H1 (cell line): ENCODE measurements around the gene PPP1CC. TPM values are rescaled to one million over a fixed set of nuclear protein-coding genes. Genes with fewer than 3 reads are reported as not detected.

Experiments
- CTCF ChIA-PET: fragments of 300-600 bp; sonication (Branson Sonifier 250); formaldehyde crosslinking; loops from one replicate; lab custom pipeline; 2021; ENCODE audit not compliant: partially characterized antibody; lab: Charles Lee
- POLR2A ChIA-PET: fragments of 300-600 bp; sonication (Branson Sonifier 250); formaldehyde crosslinking; loops from one replicate; lab custom pipeline; 2021; ENCODE audit warnings: inconsistent platforms; ENCODE audit not compliant: partially characterized antibody; lab: Charles Lee
- DNase-seq, 2 experiments: peaks; one replicate each; pipeline versions ENCODE4 v3.0.0 to v3.0.0-alpha.2; 2010 to 2022; ENCODE audit warnings: low spot score in 2 of 2, low read depth in 1 of 2, mixed read lengths in 1 of 2
- FAIRE-seq: peaks from 2 replicates; lab custom pipeline; 2011; peaks lifted over from hg19 to GRCh38; lab: Jason Lieb, UNC
- H2AFZ ChIP-seq: 2 replicates; pipeline ENCODE4 v1.8.1; 2012; ENCODE audit warnings: low read length, inconsistent platforms
- H2AK5ac ChIP-seq: 2 replicates; pipeline ENCODE4 v1.6.1; 2013; ENCODE audit warnings: low read depth, low read length
- H2BK120ac ChIP-seq: replicated peaks from 2 replicates; pipeline ENCODE3; 2013; ENCODE audit warnings: low read depth, low read length, inconsistent platforms
- H2BK12ac ChIP-seq: 2 replicates; pipeline ENCODE4 v1.6.1; 2013; ENCODE audit warnings: low read depth, low read length
- H2BK15ac ChIP-seq: 2 replicates; pipeline ENCODE4 v1.6.1; 2013; ENCODE audit warnings: low read length
- H2BK20ac ChIP-seq: 2 replicates; pipeline ENCODE4 v1.6.1; 2013; ENCODE audit warnings: low read length
- H2BK5ac ChIP-seq: 2 replicates; pipeline ENCODE4 v1.6.1; 2013; ENCODE audit warnings: low read depth, low read length
- H3K14ac ChIP-seq: 2 replicates; pipeline ENCODE4 v1.6.1; 2013; ENCODE audit warnings: inconsistent platforms; ENCODE audit not compliant: insufficient read length
- H3K18ac ChIP-seq: 2 replicates; pipeline ENCODE4 v1.6.1; 2013; ENCODE audit warnings: low read length; ENCODE audit errors: extremely low read depth
- H3K23ac ChIP-seq: 2 replicates; pipeline ENCODE4 v1.6.1; 2013; ENCODE audit warnings: inconsistent platforms; ENCODE audit not compliant: insufficient read length
- H3K23me2 ChIP-seq: 2 replicates; pipeline ENCODE4 v1.6.1; 2013; ENCODE audit warnings: low read depth, low read length
- H3K27ac ChIP-seq: 2 replicates; pipeline ENCODE4 v1.6.1; 2011; ENCODE audit warnings: low read depth, low read length, inconsistent platforms
- H3K27me3 ChIP-seq, 4 experiments: replicated peaks in 1 of 4; 1 replicate in 1 of 4; 2 replicates in 3 of 4; pipeline versions ENCODE4 v1.6.1 to v1.8.1; 2011 to 2013; ENCODE audit warnings: low read length in 3 of 4, mild to moderate bottlenecking in 3 of 4, inconsistent platforms in 2 of 4, mixed read lengths in 2 of 4, moderate library complexity in 1 of 4; ENCODE audit not compliant: control insufficient read depth in 3 of 4, insufficient read depth in 3 of 4; ENCODE audit errors: extremely low read depth in 1 of 4
- H3K36me3 ChIP-seq, 4 experiments: 2 replicates each; pipeline versions ENCODE4 v1.6.1 to v1.8.1; 2011 to 2013; ENCODE audit warnings: mild to moderate bottlenecking in 4 of 4, low read length in 3 of 4, moderate library complexity in 2 of 4, control low read depth in 1 of 4, inconsistent platforms in 1 of 4; ENCODE audit not compliant: insufficient read depth in 4 of 4, control insufficient read depth in 2 of 4
- H3K4ac ChIP-seq: replicated peaks from 2 replicates; pipeline ENCODE3; 2013; ENCODE audit warnings: low read length, low read depth, mixed read lengths, inconsistent platforms; ENCODE audit not compliant: insufficient read length
- H3K4me1 ChIP-seq, 4 experiments: replicated peaks in 1 of 4; 1 replicate in 1 of 4; 2 replicates in 3 of 4; pipeline versions ENCODE4 v1.6.1 to v1.8.1; 2011 to 2013; ENCODE audit warnings: low read length in 3 of 4, inconsistent platforms in 2 of 4, mixed read lengths in 1 of 4; ENCODE audit not compliant: insufficient read depth in 4 of 4, control insufficient read depth in 3 of 4
- H3K4me2 ChIP-seq, 2 experiments: 2 replicates each; pipeline versions ENCODE4 v1.6.1 to v1.8.1; 2011 to 2013; ENCODE audit warnings: low read depth in 2 of 2, low read length in 2 of 2, control low read depth in 1 of 2, inconsistent platforms in 1 of 2, mild to moderate bottlenecking in 1 of 2; ENCODE audit not compliant: insufficient read depth in 1 of 2
- H3K4me3 ChIP-seq, 4 experiments: fragments of 200-600, 300-600 bp in 1 of 4; sonication (generic), shearing (Covaris generic), sonication (Bioruptor Twin) in 1 of 4; 2 replicates each; pipeline versions ENCODE4 v1.5.1 to v1.8.1; 2011 to 2016; ENCODE audit warnings: low read length in 4 of 4, low read depth in 3 of 4, control low read depth in 2 of 4, inconsistent platforms in 2 of 4, mild to moderate bottlenecking in 2 of 4, mixed read lengths in 1 of 4, moderate library complexity in 1 of 4; ENCODE audit not compliant: insufficient read depth in 2 of 4; ENCODE audit errors: extremely low read depth in 1 of 4
- H3K56ac ChIP-seq: replicated peaks from 2 replicates; pipeline ENCODE3; 2013; ENCODE audit warnings: low read depth, mild to moderate bottlenecking, mixed read lengths, low read length, inconsistent platforms; ENCODE audit not compliant: insufficient read length
- H3K79me1 ChIP-seq: 2 replicates; pipeline ENCODE4 v1.6.1; 2013; ENCODE audit warnings: low read depth, low read length, control low read depth
- H3K79me2 ChIP-seq, 2 experiments: 2 replicates each; pipeline versions ENCODE4 v1.6.1 to v1.8.1; 2012 to 2013; ENCODE audit warnings: low read length in 2 of 2, mild to moderate bottlenecking in 2 of 2, inconsistent platforms in 1 of 2; ENCODE audit not compliant: insufficient read depth in 2 of 2, control insufficient read depth in 1 of 2
- H3K9ac ChIP-seq, 4 experiments: replicated peaks in 1 of 4; 1 replicate in 1 of 4; 2 replicates in 3 of 4; pipeline versions ENCODE4 v1.6.1 to v1.8.1; 2011 to 2013; ENCODE audit warnings: low read depth in 3 of 4, low read length in 3 of 4, control low read depth in 2 of 4, mild to moderate bottlenecking in 2 of 4, moderate library complexity in 2 of 4, inconsistent platforms in 1 of 4; ENCODE audit errors: extremely low read depth in 1 of 4
- H3K9me3 ChIP-seq, 2 experiments: 2 replicates each; pipeline versions ENCODE4 v1.6.1 to v1.8.1; 2012 to 2013; ENCODE audit warnings: mild to moderate bottlenecking in 2 of 2, moderate library complexity in 2 of 2, control low read depth in 1 of 2, inconsistent platforms in 1 of 2, low read depth in 1 of 2, low read length in 1 of 2, mixed read lengths in 1 of 2; ENCODE audit not compliant: insufficient read depth in 2 of 2
- H4K20me1 ChIP-seq, 2 experiments: replicated peaks in 1 of 2; 2 replicates each; pipeline versions ENCODE3 to v1.8.1; 2011 to 2013; ENCODE audit warnings: inconsistent platforms in 2 of 2, low read length in 2 of 2, mild to moderate bottlenecking in 1 of 2; ENCODE audit not compliant: insufficient read depth in 2 of 2, control insufficient read depth in 1 of 2
- H4K5ac ChIP-seq: 2 replicates; pipeline ENCODE4 v1.6.1; 2013; ENCODE audit warnings: low read length, low read depth, mixed read lengths, inconsistent platforms; ENCODE audit not compliant: insufficient read length
- H4K8ac ChIP-seq: 2 replicates; pipeline ENCODE4 v1.8.0; 2013; ENCODE audit warnings: mild to moderate bottlenecking, moderate library complexity, low read length, inconsistent platforms; ENCODE audit not compliant: insufficient read depth; ENCODE audit errors: extremely low read depth
- H4K91ac ChIP-seq: replicated peaks from 2 replicates; pipeline ENCODE3; 2013; ENCODE audit warnings: low read length, mixed read lengths, inconsistent platforms; ENCODE audit not compliant: insufficient read length
- ASH2L ChIP-seq: fragments of 200-600, 300-600 bp; sonication (generic); IDR thresholded peaks from one replicate; pipeline ENCODE4 v1.7.1; 2017; ENCODE audit warnings: low read length
- CTCF ChIP-seq, 3 experiments: IDR thresholded peaks; 1 replicate in 2 of 3; 2 replicates in 1 of 3; pipeline versions ENCODE4 v1.5.1 to v1.6.1; 2011; ENCODE audit warnings: low read length in 3 of 3, mild to moderate bottlenecking in 3 of 3, inconsistent platforms in 2 of 3, low read depth in 1 of 3, moderate library complexity in 1 of 3; ENCODE audit not compliant: insufficient read depth in 1 of 3; ENCODE audit errors: control extremely low read depth in 1 of 3
- POU5F1 ChIP-seq: IDR thresholded peaks from 2 replicates; pipeline ENCODE4 v1.6.1; 2011; ENCODE audit warnings: low read depth, mild to moderate bottlenecking, low read length, moderate library complexity
- RBBP5 ChIP-seq: IDR thresholded peaks from 2 replicates; pipeline ENCODE4 v1.7.1; 2012; ENCODE audit warnings: low read depth, mild to moderate bottlenecking, inconsistent platforms, low read length, moderate library complexity, borderline replicate concordance
- WGBS, 2 experiments: shearing (Covaris generic) in 1 of 2; methylation state at CpG; one replicate each; pipeline versions ENCODE4 v1.1.6 to v1.1.7; 2013 to 2015; ENCODE audit warnings: low lambda C conversion rate in 2 of 2, mixed read lengths in 2 of 2, inconsistent platforms in 1 of 2, low coverage in 1 of 2, missing lambda C conversion rate in 1 of 2; ENCODE audit not compliant: insufficient replicate concordance in 2 of 2, insufficient coverage in 1 of 2, insufficient read length in 1 of 2; ENCODE audit errors: extremely low coverage in 1 of 2, missing lambda C conversion rate in 1 of 2; 5-methylcytosine and 5-hydroxymethylcytosine counted together
- polyA plus RNA-seq, 7 experiments: library from polyadenylated mRNA; depleted of rRNA in 3 of 7; stranded (reverse) in 5 of 7; unstranded in 2 of 7; fragments of >200 nt in 5 of 7; fragments of 200-250 nt in 2 of 7; gene quantifications; 1 replicate in 5 of 7; 2 replicates in 1 of 7; 4 replicates in 1 of 7; pipeline versions ENCODE4 v1.2.1 to v1.2.3, GENCODE V29; 2011 to 2013; ENCODE audit warnings: missing spikeins in 2 of 7, mixed read lengths in 2 of 7
- total RNA-seq: library from RNA; stranded (reverse); fragmentation: NEBNext Ultra II Directional; extraction: Animal tissue kit (Norgen Biotek cat#: 25700); gene quantifications from 2 replicates; pipeline ENCODE4 v1.2.1, GENCODE V29; 2021

Gene PPP1CC
- total and polyA plus RNA-seq, 2 of the 8 experiments (the other 6 are each of a cell fraction or from before 2014, with no cell fraction given): 193 to 350 TPM

GRCh38 chr12:110765111-110765510 is 22.4 kb upstream of the PPP1CC start:
- no peak overlapping the region for H3K4ac ChIP-seq
- no peak overlapping the region for H2BK120ac ChIP-seq
- ChIA-PET POLR2A (no interaction called here), CTCF (no interaction called here)
- H3K9me3 ChIP-seq: no peaks in the 10 kb centered on the region
- H3K9ac ChIP-seq: no peak overlapping the region
- no peak overlapping the region for H3K4me2 ChIP-seq
- no peak overlapping the region for H4K91ac ChIP-seq
- no peaks in the 10 kb centered on the region for H3K36me3 ChIP-seq
- H3K56ac ChIP-seq: no peak overlapping the region
- no peak overlapping the region for H3K14ac ChIP-seq
- WGBS, 2 experiments: 85% methylated on average over 4 of the region's 4 CpGs; no CpG with 5 or more reads in 1 of the 2 experiments
- H3K4me1 ChIP-seq: no peaks in the 10 kb centered on the region
- no peak overlapping the region for H3K4me3 ChIP-seq
- H4K8ac ChIP-seq: no peak overlapping the region
- no peak overlapping the region for H2AFZ ChIP-seq
- no peaks in the 10 kb centered on the region for H4K20me1 ChIP-seq
- no peak overlapping the region for H2BK5ac ChIP-seq
- no peak overlapping the region for H2AK5ac ChIP-seq
- no peak overlapping the region for H4K5ac ChIP-seq
- no peaks in the 10 kb centered on the region for H3K23me2 ChIP-seq
- H3K23ac ChIP-seq: no peak overlapping the region
- no peaks in the 10 kb centered on the region for H3K79me2 ChIP-seq
- DNase-seq (no peak), FAIRE-seq (no peak)
- H2BK15ac ChIP-seq: no peak overlapping the region
- no peak overlapping the region for H3K18ac ChIP-seq
- no peaks in the 10 kb centered on the region for H3K79me1 ChIP-seq
- H3K27ac ChIP-seq: no peak overlapping the region
- no peak overlapping the region for H2BK12ac ChIP-seq
- H2BK20ac ChIP-seq: no peak overlapping the region
- no peaks in the 10 kb centered on the region for H3K27me3 ChIP-seq
- TF ChIP-seq POU5F1: no peak
- no peak for TF ChIP-seq RBBP5
- no peak for TF ChIP-seq ASH2L
- TF ChIP-seq CTCF (IDR thresholded peaks at IDR 0.05; ENCODE audit: control extremely low read depth in 1 of 3, insufficient read depth in 1 of 3, low read depth in 1 of 3, low read length in 3 of 3): no peak
